ENCODE results near the gene ZBTB7A. TPM values are rescaled to one million over a fixed set of nuclear protein-coding genes. Genes with fewer than 3 reads are reported as not detected.

Gene ZBTB7A
- total RNA-seq, 1 donor from 2014 or later = 2.0 TPM

DNA sequence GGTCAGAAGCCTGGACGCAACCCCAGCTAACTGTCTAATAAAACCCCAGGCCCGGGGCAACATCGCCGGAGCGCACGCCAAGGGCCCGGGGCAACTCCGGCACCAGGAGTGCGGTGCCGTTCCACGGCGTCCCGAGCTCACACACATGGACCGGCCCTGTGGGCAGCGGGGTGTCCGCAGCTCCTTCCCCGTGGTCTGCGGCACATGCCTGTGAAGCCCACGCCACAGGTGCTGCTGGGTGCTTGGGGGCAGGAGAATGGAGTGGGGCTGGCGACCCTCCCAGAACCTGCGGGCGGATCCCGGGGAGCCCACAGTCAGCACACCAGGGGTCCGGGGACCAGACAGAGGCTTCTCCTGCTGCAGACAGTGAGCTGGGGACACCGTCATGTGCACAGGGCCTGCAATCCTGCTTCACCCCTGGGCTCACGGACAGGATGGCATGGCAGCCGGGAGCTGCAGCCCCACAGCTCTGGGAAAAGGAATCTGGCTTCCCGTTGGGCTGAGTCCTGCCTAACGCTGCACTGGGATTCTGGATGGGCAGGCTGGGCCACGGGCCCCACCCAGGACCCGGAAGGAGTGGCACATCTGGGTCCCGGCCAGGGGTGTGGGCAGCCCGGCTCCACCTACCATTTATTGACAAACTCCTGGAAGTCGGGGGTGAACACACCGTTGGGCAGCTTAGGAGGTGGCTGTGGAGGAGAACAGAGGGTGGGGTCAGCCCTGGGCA, 28.2 kb upstream of the ZBTB7A start:
- DNase-seq (ENCODE audit: low spot score in 2 of 2) (no peak), FAIRE-seq (no peak)

DNA sequence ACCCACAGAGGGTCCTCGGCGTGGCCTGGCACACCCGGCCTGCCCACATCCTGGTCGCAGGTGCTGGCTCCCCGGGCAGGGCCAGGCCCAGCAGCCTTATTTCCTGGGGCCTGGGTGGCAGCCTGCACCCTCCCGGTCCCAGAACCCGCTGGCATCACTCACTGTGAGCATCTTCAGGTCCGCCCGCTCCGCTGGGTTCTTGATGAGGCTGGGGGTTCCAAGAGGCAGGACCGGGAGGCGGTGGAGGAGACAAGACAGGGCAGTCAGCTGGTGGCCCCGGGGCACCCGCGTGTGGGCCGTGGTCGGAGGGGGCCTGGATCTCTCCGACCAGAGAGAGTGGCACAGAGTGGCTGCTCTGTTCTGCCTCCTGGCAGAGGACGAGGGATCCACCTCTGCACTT, 27.6 kb upstream of the ZBTB7A start:
- DNase-seq (ENCODE audit: low spot score in 2 of 2) = no peak
- FAIRE-seq = no peak

DNA sequence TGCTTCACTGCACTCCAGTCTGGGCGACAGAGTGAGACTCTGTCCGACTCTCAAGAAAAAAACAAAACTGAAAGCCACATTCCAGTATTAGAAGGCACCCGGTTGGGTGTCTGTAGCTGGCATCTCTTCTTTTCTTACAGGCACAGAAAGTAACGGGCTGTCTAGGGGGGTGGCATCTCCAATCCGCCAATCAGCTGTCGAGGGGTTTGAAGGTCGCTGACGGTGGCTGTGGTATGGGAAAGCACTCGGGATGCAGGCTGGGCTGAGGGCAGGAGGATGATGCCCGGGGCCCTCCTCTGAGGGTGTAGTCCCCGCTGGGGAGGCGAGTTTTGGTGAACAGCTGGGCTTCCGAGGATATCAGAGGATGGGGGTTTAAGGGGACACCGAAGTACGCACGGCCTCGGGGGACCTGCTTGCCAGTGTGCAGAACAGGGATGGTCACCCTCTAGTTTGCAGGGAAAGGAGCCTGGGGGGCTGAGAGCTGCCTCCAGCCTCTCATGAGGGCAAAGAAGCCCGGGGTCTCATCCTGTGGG, 27.0 kb upstream of the ZBTB7A start:
- no peak for DNase-seq (ENCODE audit: low spot score in 2 of 2)
- no peak for FAIRE-seq

DNA sequence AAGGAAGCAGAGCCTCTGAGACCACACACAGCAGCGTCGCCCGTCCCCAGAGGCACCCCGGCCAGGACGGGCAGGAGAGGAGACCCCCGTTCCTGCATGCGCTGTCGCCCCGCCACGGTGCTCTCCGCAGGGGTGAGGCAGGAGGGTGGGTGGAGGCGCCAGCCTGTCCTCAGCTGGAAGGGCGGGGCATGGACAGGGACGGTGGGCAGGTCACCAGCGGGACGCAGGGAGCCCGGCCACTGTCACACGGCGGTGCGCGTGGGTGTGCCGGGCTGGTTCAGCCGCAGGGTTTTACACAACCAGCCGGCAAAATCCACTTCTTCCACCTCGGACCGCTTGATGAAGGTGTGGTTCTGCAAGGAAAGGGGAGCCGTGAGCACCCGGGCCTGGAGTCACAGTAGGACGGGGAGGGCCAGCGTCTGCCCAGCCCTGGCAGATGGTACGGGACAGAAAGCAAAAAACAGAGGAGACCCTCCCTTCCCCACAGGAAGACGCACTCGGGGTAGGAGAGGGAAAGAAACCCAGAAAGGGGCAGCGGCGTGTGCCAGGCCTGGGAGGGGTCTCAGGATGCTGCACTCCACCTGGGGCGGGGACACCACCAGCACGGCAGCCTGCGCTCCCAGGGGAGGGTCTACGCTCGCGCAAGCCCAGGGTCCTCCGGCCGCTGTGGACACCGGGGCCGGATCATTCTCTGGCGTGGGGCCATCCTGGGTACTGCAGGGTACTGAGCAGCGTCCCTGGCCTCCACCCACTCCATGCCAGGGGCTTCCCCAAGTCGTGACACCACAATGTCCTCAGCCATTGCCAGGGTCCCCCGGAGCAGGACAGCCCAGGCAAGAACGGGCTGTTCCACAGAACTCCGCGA, 23.9 kb upstream of the ZBTB7A start:
- DNase-seq (ENCODE audit: low spot score in 2 of 2) = no peak
- no peak for FAIRE-seq

DNA sequence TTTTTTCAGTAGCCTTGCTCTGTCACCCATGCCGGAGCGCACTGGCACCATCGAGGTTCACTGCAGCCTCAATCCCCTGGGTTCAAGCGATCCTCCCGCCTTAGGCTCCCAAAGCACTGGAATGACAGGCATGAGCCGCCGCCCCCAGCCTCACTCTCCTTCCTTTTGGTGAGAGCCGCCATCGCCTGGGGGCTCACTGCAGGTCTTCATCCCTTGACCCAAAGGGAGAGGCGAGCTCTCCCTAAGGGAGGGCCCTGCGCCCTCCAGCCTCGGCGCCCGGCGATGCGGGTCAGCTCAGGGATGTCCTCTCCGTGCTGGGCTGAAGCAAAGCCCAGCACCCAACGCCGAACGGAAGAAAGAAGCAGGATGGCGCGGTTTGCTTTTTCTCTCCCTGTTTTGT, 23.2 kb upstream of the ZBTB7A start:
- DNase-seq (ENCODE audit: low spot score in 2 of 2) (no peak), FAIRE-seq (no peak)

DNA sequence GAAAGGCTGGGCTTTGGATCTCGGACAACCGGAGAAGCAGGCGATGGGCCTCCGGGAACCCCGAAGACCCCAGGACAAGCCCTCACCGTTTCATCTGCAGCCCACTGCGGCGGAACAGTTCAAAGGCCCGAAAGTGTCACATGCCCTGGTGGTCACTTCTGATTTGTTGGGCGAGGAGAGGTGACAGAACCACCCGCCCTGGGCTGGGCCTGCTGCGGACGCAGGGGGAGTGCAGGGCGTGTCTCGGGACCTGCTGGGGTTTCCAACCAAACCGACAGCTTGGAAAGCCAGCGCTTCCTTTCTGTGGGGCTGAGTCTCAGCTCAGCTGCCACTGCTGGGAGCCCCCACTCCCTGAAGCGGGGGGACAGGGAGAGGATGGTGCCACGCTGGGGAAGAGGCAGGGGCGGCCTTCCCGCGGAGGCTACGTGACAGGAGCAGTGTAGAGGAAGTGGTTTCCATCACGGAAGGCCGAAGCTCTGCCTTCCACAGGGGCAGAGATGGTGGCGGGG, 22.8 kb upstream of the ZBTB7A start:
- DNase-seq (ENCODE audit: low spot score in 2 of 2) = no peak
- no peak for FAIRE-seq

DNA sequence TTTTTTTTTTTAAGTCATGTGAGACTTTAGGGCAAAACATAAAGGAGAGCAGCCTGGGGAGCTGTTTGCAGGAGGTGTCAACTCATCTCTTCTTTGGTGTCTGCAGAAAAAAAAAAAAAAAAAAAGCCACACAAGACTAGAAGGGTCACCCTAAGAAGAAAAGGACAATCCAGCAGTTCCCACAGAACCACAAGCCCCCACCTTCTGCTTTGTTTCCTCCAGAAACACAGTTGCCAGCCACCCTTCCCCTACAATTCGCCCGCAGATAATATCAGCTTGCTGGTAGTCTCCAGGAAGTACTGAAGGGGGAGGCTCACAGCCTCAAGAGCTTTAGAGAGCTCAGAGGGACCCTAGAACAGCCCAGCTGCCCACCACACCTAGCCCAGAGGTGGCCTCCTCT, 22.3 kb upstream of the ZBTB7A start:
- DNase-seq (ENCODE audit: low spot score in 2 of 2) (no peak), FAIRE-seq (no peak)

DNA sequence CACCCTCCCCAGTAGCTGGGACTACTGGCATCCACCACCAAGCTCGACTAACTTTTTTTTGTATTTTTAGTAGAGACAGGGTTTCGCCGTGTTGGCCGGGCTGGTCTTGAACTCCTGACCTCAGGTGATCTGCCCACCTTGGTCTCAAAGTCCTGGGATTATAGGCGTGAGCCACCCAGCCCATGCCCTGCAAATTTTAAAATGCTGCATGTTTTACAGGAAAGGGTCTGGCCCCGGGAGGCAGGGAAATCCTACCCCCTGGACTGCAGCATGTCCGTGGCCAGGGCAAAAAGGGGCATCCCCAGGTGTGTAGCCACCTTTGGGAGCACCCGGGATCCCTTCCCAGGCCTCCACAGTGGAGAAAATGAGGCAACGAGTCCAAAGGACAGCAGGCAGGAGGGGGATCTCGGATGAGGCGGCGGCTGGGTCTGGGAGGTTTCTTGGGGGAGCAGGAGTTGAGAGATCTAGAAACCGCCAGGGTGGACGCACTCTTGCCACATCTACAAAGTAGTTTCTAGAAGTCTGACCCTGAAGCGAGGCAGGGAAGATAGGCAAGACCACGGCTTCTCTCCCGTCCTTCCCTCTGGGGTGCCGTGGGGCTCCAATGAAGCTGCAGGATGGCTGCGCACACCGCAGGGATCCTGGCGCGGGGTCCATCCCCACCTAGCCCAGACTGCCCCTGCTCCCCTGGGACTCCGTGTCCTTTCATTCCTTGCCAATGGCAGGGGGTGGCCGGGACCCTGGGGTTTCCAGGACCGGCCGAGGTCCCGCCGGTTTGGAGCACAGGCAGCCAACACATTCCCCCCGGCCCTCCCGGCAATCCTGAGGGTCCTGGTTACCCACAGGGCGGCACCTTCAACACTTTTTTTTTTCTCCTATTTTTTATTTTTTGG, 21.3 kb upstream of the ZBTB7A start:
- no peak for FAIRE-seq
- no peak for DNase-seq (ENCODE audit: low spot score in 2 of 2)

DNA sequence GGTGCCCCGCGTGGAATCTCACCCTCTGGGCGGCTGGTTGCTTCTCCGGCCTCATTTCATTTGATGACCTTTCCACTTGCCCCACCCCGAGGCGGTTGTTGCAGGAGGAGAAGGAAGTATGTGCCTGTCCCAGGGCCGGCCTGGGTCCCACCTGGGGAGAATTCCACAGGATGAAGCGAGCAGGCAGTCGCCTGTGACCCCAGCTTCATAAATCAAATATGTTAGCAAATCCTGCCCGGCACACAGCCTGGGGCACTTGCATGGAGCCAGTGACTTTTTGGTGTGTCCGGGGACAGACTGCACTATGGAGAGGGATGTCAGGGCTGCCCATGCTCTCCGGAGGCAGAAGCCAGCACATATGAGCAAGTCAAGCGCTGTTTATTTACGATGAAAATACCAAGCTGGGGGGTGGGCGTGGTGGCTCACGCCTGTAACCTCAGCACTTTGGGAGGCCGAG, 19.7 kb upstream of the ZBTB7A start:
- FAIRE-seq = no peak

DNA sequence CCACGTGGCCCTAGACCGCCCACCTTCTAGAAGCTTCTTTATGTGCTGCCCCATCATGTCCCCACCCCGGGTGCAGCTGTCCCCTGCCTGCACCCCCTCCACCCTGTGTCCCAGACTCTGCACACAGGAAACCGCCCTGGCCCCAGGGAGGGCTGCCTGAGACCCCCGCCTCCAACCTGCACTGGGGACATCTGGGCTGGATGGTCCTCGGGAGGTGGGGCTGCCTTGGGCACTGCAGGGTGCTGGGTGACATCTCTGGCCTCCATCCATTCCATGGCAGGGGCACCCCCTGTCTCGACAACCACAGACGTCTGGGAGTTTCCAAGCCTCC, 17.8 kb upstream of the ZBTB7A start:
- FAIRE-seq (no peak), DNase-seq (ENCODE audit: low spot score in 2 of 2) (no peak)

More for the DNA sequence above, 19.7 kb upstream of the ZBTB7A start:
- DNase-seq (ENCODE audit: low spot score in 2 of 2) = no peak

DNA sequence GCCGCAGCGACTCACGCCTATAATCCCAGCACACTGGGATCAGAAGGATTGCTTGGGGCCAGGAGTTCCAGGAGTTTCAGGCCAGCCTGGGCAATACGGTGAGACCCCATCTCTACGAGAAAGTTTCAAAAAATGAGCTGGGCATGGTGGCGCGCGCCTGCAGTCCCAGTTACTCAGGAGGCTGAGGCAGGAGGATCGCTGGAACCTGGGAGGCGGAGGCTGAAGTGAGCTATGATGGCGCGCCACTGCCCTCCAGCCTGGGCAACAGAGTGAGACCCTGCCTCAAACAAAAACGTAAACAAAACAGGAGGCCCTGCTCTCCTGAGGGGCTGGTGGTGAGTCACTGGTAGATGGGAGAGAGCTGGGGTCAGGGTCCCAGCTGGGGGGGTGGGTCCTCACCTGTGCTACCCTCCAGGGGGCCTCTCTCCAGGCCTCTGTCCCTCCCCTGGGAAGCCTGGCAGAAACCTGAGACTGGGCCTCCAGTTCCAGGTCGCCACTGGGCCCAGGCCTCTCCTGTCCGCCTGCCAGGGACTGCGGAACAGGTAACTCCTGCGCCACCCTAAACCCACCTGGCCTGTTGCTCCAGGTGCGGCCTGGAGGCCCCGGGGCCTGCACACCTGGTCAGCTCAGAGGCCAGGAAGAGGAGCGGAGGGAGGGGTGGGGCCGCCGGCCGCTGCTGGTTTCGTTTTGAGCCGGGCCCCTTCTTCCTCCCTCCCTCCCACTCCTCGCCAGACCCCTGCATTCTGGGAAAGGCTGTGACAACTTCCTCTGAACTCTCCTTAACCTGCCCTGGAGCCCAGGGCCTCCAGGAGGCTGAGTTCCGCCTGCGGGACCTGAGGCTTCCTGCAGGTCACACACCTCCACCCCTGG, 17.2 kb upstream of the ZBTB7A start:
- no peak for DNase-seq (ENCODE audit: low spot score in 2 of 2)
- FAIRE-seq = no peak

DNA sequence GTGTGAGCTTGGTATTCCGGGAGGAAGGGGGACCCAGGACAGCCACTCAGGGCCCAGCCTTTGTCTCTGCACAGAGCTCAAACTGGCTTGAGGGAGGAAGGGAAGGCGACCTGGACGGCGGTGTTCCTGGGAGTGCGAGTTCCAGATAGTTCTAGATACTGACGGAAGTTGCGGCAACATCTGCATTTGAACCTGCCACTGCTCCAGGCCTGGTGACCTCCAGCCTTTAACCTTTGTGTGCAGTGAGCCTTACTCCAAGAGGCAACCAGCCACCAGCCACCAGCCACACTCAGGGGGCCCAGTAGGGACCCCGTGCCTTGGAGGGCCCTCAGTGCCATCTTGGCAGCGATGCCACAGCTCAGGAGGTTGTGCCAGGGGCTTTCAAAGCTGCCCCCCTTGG, 15.5 kb upstream of the ZBTB7A start:
- no peak for DNase-seq (ENCODE audit: low spot score in 2 of 2)
- FAIRE-seq = no peak

DNA sequence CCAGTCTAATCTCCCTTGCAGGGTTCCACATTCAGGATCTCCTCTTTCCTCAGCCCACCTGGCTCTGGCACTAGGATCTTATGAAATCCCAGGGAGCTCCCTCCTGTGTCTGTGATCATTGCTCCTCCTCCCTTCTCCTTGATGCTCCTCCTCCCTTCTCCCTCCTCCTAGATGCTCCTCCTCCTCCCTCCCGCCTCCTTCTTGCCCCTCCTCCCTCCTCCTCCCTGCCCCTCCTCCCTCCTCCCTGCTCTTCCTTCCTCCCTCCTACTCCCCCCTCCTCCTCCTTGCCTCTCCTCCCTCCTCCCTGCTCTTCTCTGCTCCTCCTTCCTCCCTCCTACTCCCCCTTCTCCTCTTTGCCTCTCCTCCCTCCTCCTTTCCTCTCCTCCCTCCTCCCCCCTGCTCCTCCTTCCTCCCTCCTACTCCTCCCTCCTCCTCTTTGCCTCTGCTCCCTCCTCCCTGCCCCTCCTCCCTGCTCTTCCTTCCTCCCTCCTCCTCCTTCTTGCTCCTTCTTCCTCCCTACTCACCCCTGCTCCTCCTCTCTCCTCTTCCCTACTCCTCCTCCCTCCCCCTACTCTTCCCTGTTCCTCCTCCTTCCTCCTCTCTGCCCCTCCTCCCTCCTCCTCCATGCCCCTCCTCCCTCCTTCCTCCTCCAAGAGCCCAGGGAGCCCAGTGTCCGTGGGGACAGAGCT, 14.9 kb upstream of the ZBTB7A start:
- DNase-seq (ENCODE audit: low spot score in 2 of 2) = no peak
- FAIRE-seq = no peak

DNA sequence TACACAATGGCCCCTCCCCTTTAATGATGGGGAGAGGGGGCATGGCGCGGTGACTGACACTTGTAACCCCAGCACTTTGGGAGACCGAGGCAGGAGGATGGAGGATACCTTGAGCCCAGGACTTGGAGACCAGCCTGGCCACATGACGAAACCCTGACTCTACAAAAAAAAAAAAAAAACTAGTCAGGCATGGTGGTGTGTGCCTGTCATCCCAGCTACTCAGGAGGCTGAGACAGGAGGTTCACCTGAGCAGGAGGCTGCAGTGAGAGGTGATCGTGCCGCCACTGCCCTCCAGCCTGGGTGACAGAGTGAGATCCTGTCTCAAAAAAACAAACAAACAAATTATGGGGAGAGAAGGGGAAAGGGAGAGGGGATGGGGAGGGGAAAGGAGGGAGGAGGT, 13.8 kb upstream of the ZBTB7A start:
- FAIRE-seq = no peak
- DNase-seq (ENCODE audit: low spot score in 2 of 2) = no peak

DNA sequence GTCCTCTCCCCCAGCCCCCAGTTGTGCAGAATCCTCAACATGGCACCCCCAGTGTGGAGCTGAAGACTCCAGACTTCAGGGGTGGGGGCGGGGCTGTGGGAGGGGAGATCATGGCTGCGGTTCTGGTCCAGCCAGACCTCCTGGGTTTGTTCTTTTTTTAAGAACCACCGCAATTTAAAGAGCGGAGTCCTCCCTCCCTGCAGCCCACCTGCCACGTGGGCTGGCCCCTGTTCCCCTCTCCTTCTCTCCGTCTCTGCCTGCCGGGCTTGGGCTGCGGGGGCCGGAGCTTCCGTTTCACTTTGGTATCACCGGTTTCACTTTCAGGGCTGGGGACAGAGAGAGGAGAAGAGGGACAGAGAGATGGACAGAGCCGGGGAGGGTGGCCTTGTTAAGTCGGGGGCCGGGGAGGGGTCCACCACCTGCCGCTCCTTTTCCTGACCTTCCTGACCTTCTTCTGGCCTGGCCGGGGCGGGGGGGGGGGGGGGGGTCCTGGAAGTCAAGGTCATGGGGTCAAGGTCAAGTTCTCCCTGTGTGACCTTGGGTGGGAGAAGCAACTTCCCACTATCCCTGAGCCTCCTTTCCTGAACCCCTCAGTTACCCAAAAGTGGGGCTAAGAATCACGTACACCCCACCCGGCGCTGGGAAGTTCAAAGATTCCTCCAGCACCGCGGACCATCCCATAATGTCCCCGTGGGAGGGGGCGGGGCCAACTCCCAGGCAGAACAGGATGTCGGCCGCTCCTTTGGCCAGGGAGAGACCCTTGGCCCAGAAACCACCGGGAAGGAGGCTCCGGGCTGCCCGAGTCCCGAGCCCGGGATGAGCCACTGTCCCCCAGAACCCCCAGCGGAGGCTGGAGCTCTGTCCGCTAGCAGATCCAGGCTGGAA, 11.3 kb upstream of the ZBTB7A start:
- DNase-seq (ENCODE audit: low spot score in 2 of 2) = no peak
- FAIRE-seq = no peak

DNA sequence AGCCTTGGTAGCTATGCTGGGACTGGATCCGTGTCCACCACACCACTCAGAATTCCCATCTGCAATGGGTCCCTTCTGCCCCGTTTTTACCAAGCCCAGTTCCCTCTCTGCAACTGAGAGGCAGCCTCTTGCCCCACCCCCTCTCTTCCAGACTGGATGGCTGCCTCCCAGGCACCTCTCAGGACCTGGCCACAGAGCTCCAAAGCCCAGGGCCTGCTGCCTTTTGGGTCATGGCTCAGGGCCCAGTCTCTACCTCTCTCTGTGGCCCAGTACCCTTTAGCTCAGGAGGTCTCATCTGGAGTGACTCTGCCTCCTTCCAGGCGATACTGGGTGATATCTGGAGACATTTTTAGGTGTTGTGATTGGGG, 10.3 kb upstream of the ZBTB7A start:
- DNase-seq (ENCODE audit: low spot score in 2 of 2) (no peak), FAIRE-seq (no peak)

DNA sequence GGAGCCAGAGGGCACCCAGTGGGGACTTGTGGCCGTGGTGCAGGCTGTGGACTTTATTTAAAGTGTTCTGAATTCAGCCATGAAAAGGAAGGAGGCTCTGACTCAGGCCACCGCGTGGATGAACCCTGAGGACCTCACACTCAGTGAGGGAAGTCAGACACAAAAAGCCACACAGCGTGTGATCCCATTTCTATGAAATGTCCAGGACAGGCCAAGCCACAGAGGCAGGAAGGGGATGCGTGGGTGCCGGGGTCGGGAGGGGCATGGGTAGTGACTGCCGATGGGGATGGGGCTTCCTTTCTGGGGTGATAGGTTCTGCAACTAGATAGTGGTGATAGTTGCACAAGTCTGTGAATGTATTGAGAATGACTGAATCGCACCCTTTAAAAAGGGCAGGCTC, 8.7 kb upstream of the ZBTB7A start:
- FAIRE-seq = no peak

DNA sequence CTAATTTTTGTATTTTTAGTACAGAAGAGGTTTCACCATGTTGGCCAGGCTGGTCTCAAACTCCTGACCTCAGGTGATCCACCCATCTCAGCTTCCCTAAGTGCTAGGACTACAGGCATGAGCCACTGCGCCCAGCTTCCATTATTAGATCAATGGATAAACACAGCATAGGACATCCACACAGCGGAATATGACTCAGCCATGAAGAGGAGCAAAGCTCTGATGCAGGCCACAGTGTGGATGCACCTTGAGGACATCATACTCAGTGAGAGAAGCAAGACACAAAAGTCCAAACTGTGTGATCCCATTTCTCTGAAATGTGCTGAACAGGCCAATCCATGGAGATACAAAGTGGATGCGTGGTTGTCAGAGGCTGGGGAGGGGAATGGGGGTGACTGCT, 4.9 kb upstream of the ZBTB7A start:
- DNase-seq (ENCODE audit: low spot score in 2 of 2) = no peak
- no peak for FAIRE-seq

More for the DNA sequence above, 8.7 kb upstream of the ZBTB7A start:
- DNase-seq (ENCODE audit: low spot score in 2 of 2) = no peak

Measured in frontal cortex (tissue), 4 donors.